Right lobe of liver (tissue), 4 donors: ENCODE data around the gene ATP6V0A1.
A peak's percentile ranks its signal among the peaks of the same experiment; 100 is the strongest.

Experiments
- CTCF ChIP-seq, 4 donors: fragments of 200-600 bp in 3 of 4; fragments of 450-650 bp in 1 of 4; IDR thresholded peaks; one replicate each; pipeline versions ENCODE4 v1.5.1 to v1.8.0; 2016 to 2022; ENCODE audit warnings: antibody characterized with exemption in 4 of 4, mild to moderate bottlenecking in 2 of 4
- POLR2A ChIP-seq: fragments of 450-650 bp; IDR thresholded peaks from one replicate; pipeline ENCODE4 v1.6.1; 2017; ENCODE audit warnings: antibody characterized with exemption, mild to moderate bottlenecking
- donor health status: DM: no; HTN: no; CAD: no.
- donor health status: DM: no; HTN: no; CAD: no.
- donor health status: DM: no; HTN: yes; CAD: no.

GRCh38 chr17:42548070-42548837 is 89.6 kb downstream of the ATP6V0A1 start:
- TF ChIP-seq POLR2A (no peak), CTCF (IDR thresholded peaks at IDR 0.05) (peak; percentile 36 to 53 (median 50))
